ENCODE data around the gene FBXL7. TPM values are rescaled to one million over a fixed set of nuclear protein-coding genes. Genes with fewer than 3 reads are reported as not detected.

FBXL7 gene
- total and polyA plus RNA-seq, 2 donors (not counting 3 experiments of a cell fraction or from before 2014, with no cell fraction given), result 23.5 to 32.2 TPM

- no peak for FAIRE-seq
- H3K27me3 ChIP-seq (ENCODE audit: control insufficient read depth in 2 of 2, insufficient read depth in 2 of 2, low read length in 2 of 2), result no peaks in the 10 kb centered on the region
- H3K9ac ChIP-seq (replicated peaks; ENCODE audit: extremely low read depth, insufficient read depth, low read length), result no peak overlapping the region
- TF ChIP-seq CTCF (IDR thresholded peaks at IDR 0.05; ENCODE audit: extremely low read depth in 1 of 2, insufficient read depth in 1 of 2, low read depth in 1 of 2, low read length in 2 of 2) (no peak), MAX (IDR thresholded peaks at IDR 0.05; ENCODE audit: insufficient read depth, insufficient read length) (no peak), GATA2 (IDR thresholded peaks at IDR 0.05; ENCODE audit: insufficient read depth, insufficient read length, low read depth, low read length) (no peak), POLR2AphosphoS5 (IDR thresholded peaks at IDR 0.05; ENCODE audit: insufficient read depth, low read depth, low read length) (no peak), JUN (IDR thresholded peaks at IDR 0.05; ENCODE audit: borderline replicate concordance, insufficient read depth, insufficient read length, low read depth) (no peak), EZH2 (IDR thresholded peaks at IDR 0.05; ENCODE audit: borderline replicate concordance, low read depth, low read length, severe bottlenecking) (no peak), POLR2A (IDR thresholded peaks at IDR 0.05; ENCODE audit: low read depth, low read length) (no peak), MYC (IDR thresholded peaks at IDR 0.05; ENCODE audit: low read depth, low read length) (no peak), FOS (IDR thresholded peaks at IDR 0.05; ENCODE audit: borderline replicate concordance, insufficient read depth, low read length) (no peak)
- dilution Hi-C loops (cut with MboI; ENCODE audit: extremely low pct_ligation_motif_present, low sequenced_read_pairs), result no loop called here
- H3K9me3 ChIP-seq (replicated peaks; ENCODE audit: control insufficient read depth, insufficient read depth, low read length), result no peaks in the 10 kb centered on the region
- no peak overlapping the region for H3K4me2 ChIP-seq (ENCODE audit: insufficient read depth, low read length)
- CTCF ChIA-PET, result interaction anchor here (1.4 kb wide), 1 partner anchor 10 kb away, joined by 5 read pairs; no protein-coding TSS in a partner anchor
- H3K79me2 ChIP-seq (ENCODE audit: control insufficient read depth, insufficient read depth, low read length), result no peaks in the 10 kb centered on the region
- POLR2A ChIA-PET, result no interaction called here
- no peak overlapping the region for H3K4me3 ChIP-seq (replicated peaks in 1 of 3; ENCODE audit: insufficient read depth in 1 of 3, low read depth in 1 of 3, low read length in 3 of 3)
- H3K9me1 ChIP-seq (replicated peaks; ENCODE audit: control insufficient read depth, extremely low read depth, insufficient read depth, low read length), result no peaks in the 10 kb centered on the region
- DNase-seq (ENCODE audit: low read depth, low spot score), result no peak
- no peaks in the 10 kb centered on the region for H3K36me3 ChIP-seq (ENCODE audit: control insufficient read depth in 2 of 2, extremely low read depth in 1 of 2, insufficient read depth in 2 of 2, low read length in 2 of 2)
- H2AFZ ChIP-seq (ENCODE audit: low read depth, low read length), result no peak overlapping the region
- no peaks in the 10 kb centered on the region for H4K20me1 ChIP-seq (replicated peaks; ENCODE audit: control insufficient read depth, extremely low read depth, insufficient read depth, low read length)
- H3K27ac ChIP-seq (ENCODE audit: insufficient read depth, low read depth, low read length), result no peak overlapping the region
- intact Hi-C loops (cut with micrococcal nuclease), result no loop called here
- no TSS peak for BruUV-seq (replicated peaks)
- H3K4me1 ChIP-seq (ENCODE audit: control insufficient read depth, extremely low read depth, insufficient read depth, low read length), result no peaks in the 10 kb centered on the region
Observed at GRCh38 chr5:15957124-15957523, 457.1 kb downstream of the FBXL7 start.

Data from endothelial cell of umbilical vein (primary cell).